ENCODE data around the gene PTPRT.

DNA sequence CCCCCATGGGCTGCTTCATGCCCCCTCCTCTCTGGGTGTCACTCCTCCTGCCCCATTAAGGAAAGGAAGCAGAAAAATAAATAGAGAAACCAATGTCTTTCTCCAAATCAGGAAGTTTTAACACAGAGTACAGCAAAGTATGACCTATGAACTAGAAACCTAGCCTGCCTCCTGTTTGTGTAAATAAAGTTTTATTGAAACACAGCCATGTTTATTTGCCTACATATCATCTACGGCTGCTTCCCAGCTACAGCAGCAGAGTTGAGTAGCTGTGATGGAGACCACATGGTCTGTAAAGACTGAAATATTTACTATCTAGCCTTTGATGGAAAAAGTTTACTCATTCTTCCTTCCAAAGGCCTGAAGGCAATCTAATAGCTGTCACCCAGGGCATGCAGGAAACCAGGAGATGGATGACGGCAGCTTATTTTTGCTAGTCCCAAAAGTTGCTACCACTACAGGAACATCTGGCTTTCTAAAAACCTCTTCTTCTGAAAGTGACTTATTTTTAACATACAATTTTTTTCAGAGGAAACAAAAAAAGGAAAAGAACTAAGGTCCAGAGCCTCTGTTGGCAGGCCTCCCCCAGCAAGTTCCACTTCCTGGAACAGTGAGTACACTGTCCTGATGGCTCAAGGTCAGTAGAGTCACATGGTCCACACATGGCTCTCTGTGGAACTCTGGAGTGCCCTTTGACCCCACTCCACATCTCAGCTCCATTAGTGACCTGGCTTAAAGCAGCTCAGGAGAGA, 287.8 kb downstream of the PTPRT start:
- TF ChIP-seq EP300 (IDR thresholded peaks at IDR 0.05) (no peak), POLR2AphosphoS5 (IDR thresholded peaks at IDR 0.05) (no peak)
- TF ChIP-seq, protein P1, sequence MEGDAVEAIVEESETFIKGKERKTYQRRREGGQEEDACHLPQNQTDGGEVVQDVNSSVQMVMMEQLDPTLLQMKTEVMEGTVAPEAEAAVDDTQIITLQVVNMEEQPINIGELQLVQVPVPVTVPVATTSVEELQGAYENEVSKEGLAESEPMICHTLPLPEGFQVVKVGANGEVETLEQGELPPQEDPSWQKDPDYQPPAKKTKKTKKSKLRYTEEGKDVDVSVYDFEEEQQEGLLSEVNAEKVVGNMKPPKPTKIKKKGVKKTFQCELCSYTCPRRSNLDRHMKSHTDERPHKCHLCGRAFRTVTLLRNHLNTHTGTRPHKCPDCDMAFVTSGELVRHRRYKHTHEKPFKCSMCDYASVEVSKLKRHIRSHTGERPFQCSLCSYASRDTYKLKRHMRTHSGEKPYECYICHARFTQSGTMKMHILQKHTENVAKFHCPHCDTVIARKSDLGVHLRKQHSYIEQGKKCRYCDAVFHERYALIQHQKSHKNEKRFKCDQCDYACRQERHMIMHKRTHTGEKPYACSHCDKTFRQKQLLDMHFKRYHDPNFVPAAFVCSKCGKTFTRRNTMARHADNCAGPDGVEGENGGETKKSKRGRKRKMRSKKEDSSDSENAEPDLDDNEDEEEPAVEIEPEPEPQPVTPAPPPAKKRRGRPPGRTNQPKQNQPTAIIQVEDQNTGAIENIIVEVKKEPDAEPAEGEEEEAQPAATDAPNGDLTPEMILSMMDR (IDR thresholded peaks at IDR 0.05), result no peak
